NCI-H146 treated with DMSO at 0.1 percent for 48 hours (cell line): ENCODE results near the gene TMEM45A.
"Not testable (repeated sequence)": the region's sequence is repeated elsewhere in the genome, so short reads cannot be mapped to it uniquely, and the experiment has no call there.

Experiments used
- DNase-seq: peaks from one replicate; lab custom pipeline; 2025; ENCODE audit not compliant: unreplicated experiment; lab: John Stamatoyannopoulos, UW

Gene TMEM45A

DNA sequence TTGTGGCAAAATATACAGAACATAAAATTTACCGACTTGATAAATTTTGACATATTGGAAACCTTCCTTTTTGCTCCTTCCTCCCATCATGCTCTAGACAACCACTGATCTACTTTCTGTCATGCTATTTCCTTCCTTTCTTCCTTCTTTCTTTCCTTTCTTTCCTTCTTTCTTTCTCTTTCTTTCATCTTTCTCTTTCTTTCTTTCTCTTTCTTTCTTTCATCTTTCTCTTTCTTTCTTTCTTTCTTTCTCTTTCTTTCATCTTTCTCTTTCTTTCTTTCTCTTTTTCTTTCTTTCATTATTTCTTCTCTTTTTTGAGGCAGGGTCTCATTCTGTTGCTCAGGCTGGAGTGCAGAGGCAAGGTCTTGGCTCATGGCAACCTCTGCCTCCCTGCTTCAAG is 8.9 kb upstream of the TMEM45A start:
- no peak for DNase-seq

DNA sequence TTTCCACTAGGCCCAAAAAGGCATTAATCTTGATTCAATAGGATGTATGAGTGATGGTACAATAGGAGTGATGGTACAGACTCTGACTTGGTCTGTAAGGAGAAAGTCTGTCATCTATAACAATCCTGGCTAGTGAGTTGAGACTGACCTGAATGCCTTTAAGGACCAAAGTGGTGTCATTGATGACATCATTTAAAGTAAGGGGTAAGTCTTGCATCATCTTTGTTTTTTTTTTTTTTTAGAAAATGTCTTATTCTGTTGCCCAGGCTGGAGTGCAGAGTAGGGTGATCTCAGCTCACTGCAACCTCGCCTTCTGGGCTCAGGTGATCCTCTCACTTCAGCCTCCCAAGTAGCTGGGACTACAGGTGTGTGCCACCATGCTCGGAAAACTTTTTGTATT is 5.6 kb upstream of the TMEM45A start:
- DNase-seq: no peak

DNA sequence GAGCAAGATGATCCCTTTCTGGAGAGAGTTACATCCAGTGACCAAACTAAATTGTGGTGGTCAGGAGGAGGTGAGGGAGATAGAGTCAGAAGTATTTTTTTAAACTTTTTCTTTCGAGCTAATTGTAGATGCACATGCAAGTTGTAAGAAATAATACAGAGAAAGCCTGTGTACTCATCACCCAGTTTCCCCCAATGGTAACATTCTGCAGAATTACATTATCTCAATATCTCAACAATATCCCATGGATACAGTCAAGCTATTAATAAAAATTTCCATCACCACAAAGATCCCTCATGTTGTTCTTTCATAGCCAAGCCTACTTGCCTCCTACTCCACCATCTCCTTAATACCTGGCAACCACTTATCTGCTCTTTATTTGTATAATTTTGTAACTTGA is 3.3 kb upstream of the TMEM45A start:
- DNase-seq: no peak

DNA sequence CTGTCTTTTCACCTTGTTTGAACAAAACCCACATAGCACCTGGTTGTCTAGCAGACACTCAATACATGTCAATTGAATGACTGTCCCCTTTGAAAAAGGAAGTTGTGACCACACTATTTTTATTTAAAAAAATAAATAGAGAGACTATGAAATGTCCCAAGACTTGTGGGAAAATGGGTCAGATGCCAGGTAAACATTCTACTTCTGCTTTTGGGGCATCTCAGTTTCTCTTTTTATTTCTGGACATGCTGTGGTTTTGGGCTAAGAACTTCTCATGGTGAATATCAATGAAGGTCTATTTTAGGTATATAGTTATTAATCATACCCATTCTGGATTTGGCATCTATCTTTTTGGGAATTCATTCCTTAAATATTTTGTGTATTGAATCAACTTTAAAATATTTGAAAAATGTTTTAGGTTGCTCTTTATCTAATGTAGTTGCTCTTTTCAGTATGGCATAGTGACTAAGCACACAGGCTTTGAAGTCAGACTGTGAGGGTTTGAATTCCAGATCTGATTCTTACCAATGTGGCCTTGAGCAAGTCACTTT is 4.4 kb downstream of the TMEM45A start:
- DNase-seq: no peak

DNA sequence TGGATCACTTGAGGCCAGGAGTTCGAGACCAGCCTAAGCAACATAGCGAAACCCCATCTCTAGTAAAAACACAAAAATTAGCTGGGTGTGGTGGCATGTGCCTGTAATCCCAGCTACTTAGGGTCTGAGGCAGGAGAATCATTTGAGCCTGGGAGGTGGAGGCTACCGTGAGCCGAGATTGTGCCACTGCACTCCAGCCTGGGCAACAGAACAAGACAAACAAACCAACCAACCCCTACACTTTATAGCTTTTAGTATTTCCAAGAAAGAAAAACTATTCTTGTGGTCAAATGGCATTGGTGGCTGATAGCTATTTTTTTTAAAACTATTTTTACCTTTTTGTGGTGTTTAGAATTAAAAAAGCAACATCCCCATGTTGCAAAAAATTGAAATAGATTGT is 7.2 kb downstream of the TMEM45A start:
- no peak for DNase-seq

DNA sequence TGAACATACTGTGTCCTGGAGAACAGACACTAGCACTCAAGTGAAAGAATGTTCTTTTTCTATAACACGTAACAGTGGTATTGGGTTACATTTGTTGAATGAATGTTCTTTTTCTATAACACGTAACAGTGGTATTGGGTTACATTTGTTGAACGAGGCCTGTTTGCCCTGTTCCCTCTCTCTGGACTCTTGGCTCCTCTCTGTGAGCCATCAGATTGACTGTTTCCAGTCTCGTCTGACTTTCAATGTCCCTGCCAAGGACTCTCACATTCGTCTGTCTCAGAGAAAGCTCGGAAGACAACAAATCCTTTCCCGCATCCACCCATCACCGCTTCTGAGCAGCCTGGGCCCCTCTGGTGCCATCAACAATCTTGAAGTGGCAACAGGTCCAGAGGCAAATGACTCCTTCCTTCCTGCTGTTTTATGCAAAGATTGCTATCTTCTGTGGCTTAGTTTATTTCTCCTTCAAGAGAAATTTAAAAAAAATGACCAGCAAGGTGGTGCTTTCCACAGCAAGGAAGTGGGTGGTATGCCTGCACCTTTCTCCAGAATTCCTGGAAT is 8.0 kb downstream of the TMEM45A start:
- DNase-seq: no peak

DNA sequence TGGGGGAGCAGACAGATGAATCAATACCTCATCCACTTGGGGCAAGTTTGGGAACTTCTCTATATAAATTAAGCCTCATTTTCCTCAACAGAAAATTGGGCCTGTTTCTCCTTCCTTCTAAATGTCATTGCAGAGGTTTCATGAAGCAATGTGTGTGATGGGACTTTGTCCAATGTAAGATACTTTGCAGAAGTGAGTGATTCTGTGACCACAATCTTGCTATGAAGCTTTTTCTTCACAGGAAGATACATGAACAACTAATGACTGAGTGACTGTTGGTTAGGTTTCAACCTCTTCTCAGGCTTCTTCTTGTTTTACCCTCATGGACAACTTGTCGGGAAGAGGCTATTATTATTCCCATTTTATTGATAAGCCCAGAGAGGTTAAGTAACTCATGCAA is 11.0 kb downstream of the TMEM45A start:
- DNase-seq: no peak

DNA sequence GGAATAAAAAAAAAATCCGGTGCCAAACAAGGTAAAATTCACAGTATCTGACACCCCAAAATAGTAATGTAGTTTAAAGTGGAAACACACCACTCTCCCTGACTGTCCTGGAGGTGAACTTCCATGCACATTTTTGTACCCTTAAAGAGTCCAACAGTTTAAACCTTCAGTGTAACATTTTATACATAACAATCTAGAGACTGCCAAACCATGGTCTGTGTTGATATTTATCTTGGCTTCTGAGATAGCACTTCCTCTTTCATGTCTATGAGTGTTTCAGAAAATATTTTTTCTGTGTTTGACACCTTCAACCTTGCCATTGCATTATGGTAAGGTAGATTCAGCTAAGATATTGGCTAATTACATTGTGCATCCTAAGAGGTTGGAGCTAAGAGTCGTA is 13.9 kb downstream of the TMEM45A start:
- no peak for DNase-seq

DNA sequence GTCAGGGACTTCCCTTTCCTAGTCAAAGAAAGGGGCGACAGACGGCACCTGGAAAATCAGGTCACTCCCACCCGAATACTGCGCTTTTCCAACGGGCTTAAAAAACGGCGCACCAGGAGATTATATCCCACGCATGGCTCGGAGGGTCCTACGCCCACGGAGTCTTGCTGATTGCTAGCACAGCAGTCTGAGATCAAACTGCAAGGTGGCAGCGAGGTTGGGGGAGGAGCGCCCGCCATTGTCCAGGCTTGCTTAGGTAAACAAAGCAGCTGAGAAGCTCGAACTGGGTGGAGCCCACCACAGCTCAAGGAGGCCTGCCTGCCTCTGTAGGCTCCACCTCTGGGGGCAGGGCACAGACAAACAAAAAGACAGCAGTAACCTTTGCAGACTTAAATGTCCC is 17.4 kb downstream of the TMEM45A start:
- DNase-seq: not testable (repeated sequence)

DNA sequence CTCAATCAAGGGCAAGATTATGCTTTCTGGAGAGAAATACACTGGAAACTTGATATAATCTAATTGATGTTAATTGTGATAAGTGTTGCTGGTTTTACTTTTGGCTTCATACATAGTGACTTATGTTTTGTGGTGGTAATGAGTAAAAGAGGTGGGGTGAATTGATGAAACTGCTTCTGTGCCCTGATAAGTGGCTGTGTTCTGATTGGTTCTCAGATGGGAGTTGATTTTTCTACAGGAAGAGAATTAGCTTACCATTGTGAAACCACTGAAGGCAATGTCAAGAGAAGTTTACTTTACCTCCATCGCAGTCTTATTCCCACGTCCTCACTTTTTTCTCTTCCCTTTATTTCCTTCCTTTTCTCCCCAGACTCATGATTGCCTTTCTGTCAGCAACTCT is 23.8 kb downstream of the TMEM45A start:
- no peak for DNase-seq

DNA sequence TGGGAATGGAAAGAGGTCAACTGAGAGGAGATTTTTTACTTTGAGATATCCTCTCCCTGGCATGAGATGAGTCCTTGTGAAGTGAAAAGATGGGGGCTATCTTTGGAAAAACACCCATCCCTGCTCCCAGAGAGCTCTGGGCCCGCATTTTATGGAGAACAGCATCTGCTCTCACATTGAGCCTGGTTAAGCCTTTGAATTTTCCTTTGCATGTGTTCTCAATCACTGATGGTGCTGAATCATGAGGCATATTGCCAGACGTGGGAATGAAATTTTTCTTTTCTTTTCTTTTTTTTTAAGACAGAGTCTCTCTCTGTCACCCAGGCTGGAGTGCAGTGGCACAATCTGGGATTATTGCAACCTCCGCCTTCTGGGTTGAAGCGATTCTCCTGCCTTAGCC is 24.4 kb downstream of the TMEM45A start:
- DNase-seq: no peak

DNA sequence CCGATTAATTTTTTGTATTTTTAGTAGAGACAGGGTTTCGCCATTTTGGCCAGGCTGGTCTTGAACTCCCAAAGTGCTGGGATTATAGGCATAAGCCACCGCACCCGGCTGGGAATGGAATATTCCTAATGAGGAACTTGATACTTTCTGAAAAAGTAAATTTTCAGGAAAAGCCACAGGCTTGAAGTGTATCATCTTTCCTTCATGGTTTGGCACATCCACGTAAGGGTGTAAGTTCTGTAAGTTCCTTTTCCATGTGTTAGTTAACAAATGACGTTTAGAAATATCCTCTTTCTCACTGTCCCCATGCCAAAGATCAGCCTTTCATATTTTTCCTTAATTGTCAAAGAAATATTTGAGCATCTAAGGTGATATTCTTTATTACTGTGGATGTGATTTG is 24.9 kb downstream of the TMEM45A start:
- no peak for DNase-seq

DNA sequence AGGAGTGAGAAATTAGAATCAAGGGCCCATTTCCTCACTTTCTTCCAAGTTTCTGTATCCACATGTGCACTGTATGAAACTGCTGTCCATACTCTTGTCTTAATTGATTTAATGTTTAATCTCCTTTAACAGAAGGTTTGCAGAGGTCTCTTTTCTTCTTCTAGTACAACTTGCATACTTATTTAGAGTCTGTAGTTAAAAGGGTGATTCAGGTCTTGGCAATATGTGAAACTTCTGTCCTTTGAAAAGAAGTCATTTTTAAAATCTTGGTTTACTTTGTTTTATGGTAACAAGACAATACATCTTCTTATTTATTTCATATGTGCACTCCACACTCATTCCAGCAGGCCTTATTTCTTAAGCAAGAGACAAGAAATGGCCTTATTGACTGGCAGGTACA is 25.8 kb downstream of the TMEM45A start:
- no peak for DNase-seq

DNA sequence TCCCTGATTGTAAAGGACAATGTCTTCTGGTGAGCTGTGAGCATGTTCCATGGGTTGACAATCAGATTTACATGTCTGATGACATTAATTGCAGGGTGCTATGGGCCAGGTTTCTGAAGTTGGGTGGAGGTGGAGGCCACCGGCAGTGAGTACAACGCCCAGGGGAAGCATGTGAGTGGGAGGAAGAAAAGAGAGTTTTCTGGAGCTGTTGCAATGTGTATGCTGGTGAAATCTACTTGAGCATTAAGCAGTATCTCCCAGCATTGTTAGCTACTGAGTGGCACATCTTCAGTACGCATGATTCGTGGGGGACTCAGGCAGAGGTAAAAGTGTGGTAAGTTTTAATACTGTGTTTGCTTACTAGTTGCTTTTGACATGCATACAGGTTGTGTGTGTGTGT is 26.6 kb downstream of the TMEM45A start:
- no peak for DNase-seq

DNA sequence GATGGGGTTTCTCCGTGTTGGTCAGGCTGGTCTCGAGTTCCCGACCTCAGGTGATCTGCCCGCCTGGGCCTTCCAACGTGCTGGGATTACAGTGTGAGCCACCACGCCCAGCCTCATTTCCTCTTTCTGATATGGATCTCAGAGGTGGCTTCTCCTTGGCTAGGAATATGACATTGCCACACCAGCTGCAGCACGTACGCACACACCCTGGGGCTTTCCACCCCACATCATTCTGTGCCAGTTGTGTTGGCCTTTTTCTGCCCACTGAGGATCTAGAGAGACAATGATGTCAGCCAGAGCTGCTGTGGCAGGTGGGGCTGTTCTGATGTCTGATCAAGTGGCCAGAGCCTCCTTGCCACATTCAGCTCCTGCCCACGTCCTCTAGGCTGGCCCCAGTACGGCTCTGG is 29.0 kb downstream of the TMEM45A start:
- no peak for DNase-seq

DNA sequence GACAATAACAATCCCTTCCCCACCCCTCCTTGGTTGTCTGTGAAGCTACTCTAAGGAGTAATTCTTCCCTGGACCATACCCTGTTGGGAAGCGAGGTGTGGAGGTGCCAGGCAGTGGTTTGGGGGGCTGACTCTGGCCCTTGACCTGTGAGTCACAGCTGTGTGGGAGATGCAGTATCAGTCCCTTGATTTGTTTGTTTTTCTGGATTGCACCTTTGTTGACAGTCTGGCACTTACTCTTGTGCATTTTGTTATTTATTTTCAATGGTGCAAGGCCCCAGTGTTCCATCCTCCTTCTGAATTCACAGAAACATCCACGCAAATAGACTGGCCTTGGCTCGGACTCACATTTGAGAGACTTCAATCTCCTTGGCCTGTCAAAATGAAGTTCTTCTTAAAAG is 29.7 kb downstream of the TMEM45A start:
- DNase-seq: no peak

DNA sequence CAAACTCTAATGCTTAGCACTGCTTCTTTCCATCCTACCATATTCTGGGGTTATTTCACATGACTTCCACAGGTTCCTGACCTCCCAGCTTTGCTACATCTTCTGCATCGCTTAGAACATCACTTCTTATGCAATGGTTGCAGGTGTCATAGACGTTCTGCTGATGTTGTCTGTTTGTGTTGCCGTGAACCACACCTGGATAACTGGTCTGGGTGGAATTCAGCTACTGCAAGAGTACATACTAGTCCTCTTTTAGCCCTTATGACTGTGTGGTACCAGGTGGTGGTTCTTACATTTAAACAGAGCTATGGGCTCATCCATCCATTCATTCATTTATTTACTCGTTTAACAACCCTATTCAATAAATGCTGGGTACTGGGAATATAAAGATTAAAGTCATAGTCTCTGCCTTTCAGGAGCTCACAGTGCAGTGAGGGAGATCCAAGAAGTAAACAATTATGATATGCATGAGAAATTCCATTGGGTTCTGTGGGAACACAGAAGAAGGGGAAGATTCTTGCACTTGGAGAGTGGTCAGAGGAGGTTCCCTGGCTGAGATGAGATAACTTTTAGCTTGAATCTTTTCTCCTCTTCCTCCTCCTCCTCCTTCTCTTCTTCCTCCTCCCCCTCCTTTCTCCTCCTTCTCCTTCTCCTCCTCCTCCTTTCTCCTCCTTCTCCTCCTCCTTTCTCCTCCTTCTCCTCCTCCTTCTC is 30.8 kb downstream of the TMEM45A start:
- DNase-seq: no peak

DNA sequence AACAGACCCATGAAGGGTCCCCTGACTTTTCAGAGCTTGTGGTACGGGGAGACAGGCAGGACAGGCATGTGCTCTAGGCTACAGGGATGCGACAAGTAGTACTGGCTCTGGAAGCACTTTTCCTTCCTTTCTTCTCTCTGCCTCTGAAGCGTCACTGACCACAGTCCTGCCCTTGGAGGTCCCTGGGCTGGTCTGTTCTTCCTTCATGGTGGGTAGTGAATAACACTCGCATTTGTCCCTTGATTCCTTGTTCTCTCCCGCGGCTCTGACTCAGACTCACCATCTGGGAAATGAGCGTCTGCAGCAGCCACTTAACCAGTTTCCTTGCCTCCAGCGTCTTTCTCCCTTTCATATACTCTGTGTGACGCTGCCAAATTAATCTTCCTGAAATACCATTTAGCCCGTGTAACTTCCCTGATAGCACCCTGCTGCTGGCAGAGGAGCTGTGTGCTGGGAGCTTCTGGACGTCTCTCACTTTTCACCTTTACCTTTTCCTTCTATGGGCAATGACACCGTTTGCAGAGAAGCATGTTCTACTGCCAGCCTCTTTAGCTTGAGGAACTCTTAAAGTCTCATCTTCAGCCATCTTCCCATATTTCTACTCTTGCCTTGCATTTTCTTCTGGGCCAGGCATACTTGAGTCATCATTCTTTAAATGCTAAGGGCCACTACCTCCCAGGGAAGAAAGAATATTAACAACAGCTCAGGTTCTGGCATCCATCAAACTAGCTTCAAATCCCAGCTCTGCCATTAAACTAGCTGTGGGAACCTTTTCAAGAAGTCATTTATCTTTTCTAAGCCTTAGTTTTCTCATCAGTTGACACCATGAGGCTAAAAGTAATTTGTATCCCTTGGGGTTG is 33.6 kb downstream of the TMEM45A start:
- no peak for DNase-seq

DNA sequence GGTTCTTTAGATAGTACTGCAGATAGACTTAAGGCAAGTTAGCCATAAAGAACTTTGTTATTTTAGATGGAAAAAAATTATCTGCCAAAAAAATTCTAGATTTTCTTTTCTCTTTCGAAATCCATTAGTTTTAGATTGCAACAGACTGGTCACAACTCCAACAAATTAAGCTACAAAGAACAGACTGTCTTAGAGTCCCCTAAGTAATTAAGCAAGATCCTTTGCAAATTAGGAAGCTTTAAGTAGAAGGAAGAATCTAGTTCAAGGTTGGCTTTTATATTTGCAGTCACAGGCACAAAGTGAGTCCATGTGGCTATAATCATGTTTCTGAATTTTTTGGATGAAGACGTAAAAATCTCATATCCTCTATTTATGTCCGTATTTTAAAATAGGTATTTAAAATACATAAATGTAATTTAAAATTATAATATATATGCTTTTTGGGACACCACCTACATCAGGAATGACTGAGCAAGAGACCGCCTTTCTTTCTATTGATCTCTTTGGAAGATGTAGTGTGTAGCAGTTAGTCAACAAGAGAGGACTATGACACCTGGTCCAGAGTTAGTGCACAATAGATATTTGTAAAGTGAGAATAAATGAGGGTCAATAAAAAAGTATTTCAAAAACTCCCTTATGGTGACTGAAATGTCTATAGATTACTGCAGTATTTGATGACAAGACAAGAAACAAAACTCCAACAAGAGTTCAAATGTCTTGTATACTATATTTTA is 34.4 kb downstream of the TMEM45A start:
- DNase-seq: no peak

DNA sequence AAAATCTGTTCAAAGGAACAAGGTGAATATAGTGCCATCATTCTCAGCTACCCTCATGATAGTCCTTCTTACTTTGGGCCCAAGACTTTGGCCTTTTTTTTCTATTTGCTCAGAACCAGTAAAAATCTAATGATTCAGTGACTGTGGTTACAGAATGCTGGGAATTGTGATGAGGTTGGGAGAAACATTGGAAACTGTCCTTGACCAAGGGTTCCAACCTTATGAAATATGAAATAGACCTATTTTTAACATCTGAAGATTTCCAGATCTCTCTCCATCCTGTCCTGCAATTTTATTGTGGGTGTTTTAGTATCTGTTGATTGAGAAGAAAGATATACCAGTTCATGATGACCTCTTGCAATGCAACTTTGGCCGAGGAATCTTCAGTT is 34.9 kb downstream of the TMEM45A start:
- no peak for DNase-seq

DNA sequence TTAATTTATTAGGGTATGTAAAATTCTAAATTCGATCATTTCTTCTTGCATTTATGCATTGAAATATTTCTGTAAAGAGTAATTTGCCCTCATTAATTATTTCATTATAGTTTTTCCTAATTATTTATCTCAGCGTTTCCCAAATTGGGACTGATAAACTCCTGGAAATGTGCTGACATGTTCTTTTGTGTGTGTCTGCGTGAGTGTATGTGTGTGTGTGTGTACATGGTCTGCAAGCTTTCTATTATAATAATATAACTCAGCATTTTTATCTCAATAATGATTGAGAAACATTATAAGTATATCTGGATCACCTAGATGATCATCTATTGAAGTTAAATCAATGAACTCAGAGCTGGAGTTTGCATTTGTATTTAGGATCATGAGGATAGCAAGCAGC is 38.7 kb downstream of the TMEM45A start:
- no peak for DNase-seq
